Measurements from ENCODE around the gene WDR4.

The WDR4 gene

GRCh38 chr21:42873096-42873495 is 6.2 kb downstream of the WDR4 start:
- no peak overlapping the region for H3K4me3 ChIP-seq (replicated peaks; ENCODE audit: low read depth, low read length)
- TF ChIP-seq, protein P1, sequence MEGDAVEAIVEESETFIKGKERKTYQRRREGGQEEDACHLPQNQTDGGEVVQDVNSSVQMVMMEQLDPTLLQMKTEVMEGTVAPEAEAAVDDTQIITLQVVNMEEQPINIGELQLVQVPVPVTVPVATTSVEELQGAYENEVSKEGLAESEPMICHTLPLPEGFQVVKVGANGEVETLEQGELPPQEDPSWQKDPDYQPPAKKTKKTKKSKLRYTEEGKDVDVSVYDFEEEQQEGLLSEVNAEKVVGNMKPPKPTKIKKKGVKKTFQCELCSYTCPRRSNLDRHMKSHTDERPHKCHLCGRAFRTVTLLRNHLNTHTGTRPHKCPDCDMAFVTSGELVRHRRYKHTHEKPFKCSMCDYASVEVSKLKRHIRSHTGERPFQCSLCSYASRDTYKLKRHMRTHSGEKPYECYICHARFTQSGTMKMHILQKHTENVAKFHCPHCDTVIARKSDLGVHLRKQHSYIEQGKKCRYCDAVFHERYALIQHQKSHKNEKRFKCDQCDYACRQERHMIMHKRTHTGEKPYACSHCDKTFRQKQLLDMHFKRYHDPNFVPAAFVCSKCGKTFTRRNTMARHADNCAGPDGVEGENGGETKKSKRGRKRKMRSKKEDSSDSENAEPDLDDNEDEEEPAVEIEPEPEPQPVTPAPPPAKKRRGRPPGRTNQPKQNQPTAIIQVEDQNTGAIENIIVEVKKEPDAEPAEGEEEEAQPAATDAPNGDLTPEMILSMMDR (IDR thresholded peaks at IDR 0.05; ENCODE audit: low read length, missing control alignments), result no peak
- DNase-seq (ENCODE audit: low read depth), result no peak

DNA sequence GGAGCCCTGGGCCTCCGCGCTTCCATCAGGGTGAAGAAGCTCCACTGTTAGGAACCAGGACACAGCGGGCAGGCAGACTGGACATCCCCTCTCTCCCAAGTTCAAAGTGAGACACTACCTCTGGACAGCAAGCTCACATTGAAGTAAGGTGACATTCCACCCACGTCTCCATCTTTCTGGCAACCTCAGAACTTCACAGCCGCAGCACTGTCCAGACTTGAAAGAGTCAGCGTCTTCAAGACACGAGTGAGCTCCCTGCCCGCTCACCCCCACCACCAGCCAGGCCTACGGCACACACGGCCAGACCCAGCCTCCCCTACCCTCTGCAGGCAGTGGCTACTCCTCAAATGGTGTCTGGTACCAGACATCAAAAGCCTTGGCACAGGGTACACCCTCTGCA is 11.1 kb downstream of the WDR4 start:
- no peak for DNase-seq (ENCODE audit: low read depth)
- TF ChIP-seq, protein P1 (IDR thresholded peaks at IDR 0.05; ENCODE audit: low read length, missing control alignments), result no peak
- H3K4me3 ChIP-seq (replicated peaks; ENCODE audit: low read depth, low read length), result no peak overlapping the region

DNA sequence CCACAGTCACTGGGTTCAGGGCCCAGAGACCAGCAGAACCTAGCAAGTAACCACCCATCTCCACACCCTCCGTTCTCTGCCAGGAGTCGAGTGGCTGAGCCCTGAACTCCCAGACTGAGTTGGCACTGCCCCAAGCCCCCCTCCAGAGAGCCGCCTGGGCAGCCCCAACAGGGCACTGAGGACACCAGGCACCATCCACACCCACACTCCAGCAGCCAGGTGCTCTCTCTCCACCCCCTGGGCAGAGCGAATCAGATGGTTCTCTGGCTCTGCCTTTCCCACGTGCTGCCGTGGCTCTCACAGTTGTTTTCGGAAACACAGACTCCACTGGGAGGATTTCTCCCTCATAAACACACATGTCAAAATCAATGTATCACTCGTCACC is 13.6 kb downstream of the WDR4 start:
- no peak for DNase-seq (ENCODE audit: low read depth)
- H3K4me3 ChIP-seq (replicated peaks; ENCODE audit: low read depth, low read length), result no peak overlapping the region
- TF ChIP-seq, protein P1 (IDR thresholded peaks at IDR 0.05; ENCODE audit: low read length, missing control alignments), result no peak

GRCh38 chr21:42864815-42865775 is 14.2 kb downstream of the WDR4 start:
- TF ChIP-seq, protein P1 (IDR thresholded peaks at IDR 0.05; ENCODE audit: low read length, missing control alignments), result no peak
- H3K4me3 ChIP-seq (replicated peaks; ENCODE audit: low read depth, low read length), result no peak overlapping the region
- DNase-seq (ENCODE audit: low read depth), result peak; percentile 10

- H3K4me3 ChIP-seq (replicated peaks; ENCODE audit: low read depth, low read length), result no peak overlapping the region
- DNase-seq (ENCODE audit: low read depth), result no peak
- TF ChIP-seq, protein P1 (IDR thresholded peaks at IDR 0.05; ENCODE audit: low read length, missing control alignments), result no peak
These were observed 15.1 kb downstream of the WDR4 start for GRCh38 chr21:42864286-42864685.

DNA sequence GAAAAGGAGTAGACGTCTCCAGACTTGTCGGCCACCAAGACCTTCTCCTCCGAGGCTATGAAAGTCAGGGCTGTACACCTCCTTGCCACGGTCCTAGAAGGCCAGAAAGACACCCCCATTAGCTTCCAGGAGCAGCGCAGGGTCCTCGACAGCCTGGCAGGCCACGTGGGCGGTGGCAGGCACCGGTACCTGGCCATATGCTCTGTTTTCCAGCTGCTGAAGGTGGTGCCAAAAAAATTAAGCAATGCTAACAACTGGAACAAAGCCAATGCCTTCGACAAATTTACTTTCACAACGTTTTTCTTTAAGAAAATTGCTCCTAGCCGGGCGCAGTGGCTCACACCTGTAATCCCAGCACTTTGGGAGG is 15.9 kb downstream of the WDR4 start:
- DNase-seq (ENCODE audit: low read depth), result peak; percentile 13
- TF ChIP-seq, protein P1 (IDR thresholded peaks at IDR 0.05; ENCODE audit: low read length, missing control alignments), result no peak
- H3K4me3 ChIP-seq (replicated peaks; ENCODE audit: low read depth, low read length), result no peak overlapping the region
